Panc1 (cell line): Measurements from ENCODE around the gene AMPD1. TPM values are rescaled to one million over a fixed set of nuclear protein-coding genes. Genes with fewer than 3 reads are reported as not detected.

Experiments used
- ATAC-seq: fragments of 200-7000 bp; cut with Tn5 transposase; 2 replicates; pipeline ENCODE4 v1.9.1; 2020; ENCODE audit warnings: mild to moderate bottlenecking, moderate library complexity
- BruUV-seq: library from RNA; stranded (reverse); fragments of 400-500 nt; replicated peaks from 2 replicates; lab custom pipeline; 2021; lab: Mats Ljungman, UMichigan
- CTCF ChIA-PET: fragments of 300-600 bp; sonication (Branson Sonifier 250); formaldehyde crosslinking; loops from one replicate; lab custom pipeline; 2022; ENCODE audit warnings: antibody characterized with exemption; lab: Charles Lee
- POLR2A ChIA-PET: fragments of 300-600 bp; sonication (Branson Sonifier 250); formaldehyde crosslinking; loops from one replicate; lab custom pipeline; 2022; ENCODE audit warnings: antibody characterized with exemption; lab: Charles Lee
- DNase-seq: peaks from one replicate; pipeline ENCODE4 v3.0.0-alpha.2; 2010; ENCODE audit warnings: low read depth, low spot score
- H3K27ac ChIP-seq: 2 replicates; pipeline ENCODE4 v1.5.1; 2011; ENCODE audit warnings: mild to moderate bottlenecking, low read length, inconsistent platforms
- H3K27me3 ChIP-seq: fragments of 200-500 bp; sonication (Bioruptor generic); 2 replicates; pipeline ENCODE4 v1.6.0; 2014; ENCODE audit warnings: low read length, inconsistent platforms; ENCODE audit not compliant: control insufficient read depth, insufficient read depth
- H3K36me3 ChIP-seq: fragments of 200-500 bp; sonication (Bioruptor generic); 2 replicates; pipeline ENCODE4 v1.5.1; 2014; ENCODE audit warnings: inconsistent platforms, mild to moderate bottlenecking, low read length, moderate library complexity; ENCODE audit not compliant: control insufficient read depth, insufficient read depth
- H3K4me1 ChIP-seq: 2 replicates; pipeline ENCODE4 v1.5.1; 2011; ENCODE audit warnings: inconsistent platforms, mild to moderate bottlenecking, low read length, moderate library complexity; ENCODE audit not compliant: control insufficient read depth, insufficient read depth
- H3K4me3 ChIP-seq, 2 experiments: 2 replicates each; pipeline ENCODE4 v1.5.1; 2011 to 2012; ENCODE audit warnings: low read depth in 2 of 2, low read length in 2 of 2, mild to moderate bottlenecking in 2 of 2, inconsistent platforms in 1 of 2, moderate library complexity in 1 of 2
- H3K9me3 ChIP-seq: fragments of 200-500 bp; sonication (Bioruptor generic); 2 replicates; pipeline ENCODE4 v1.5.1; 2014; ENCODE audit warnings: low read depth, mild to moderate bottlenecking, inconsistent platforms, low read length, moderate library complexity; ENCODE audit not compliant: control insufficient read depth, insufficient read depth
- POLR2AphosphoS5 ChIP-seq: IDR thresholded peaks from 2 replicates; pipeline ENCODE4 v1.6.1; 2012; ENCODE audit warnings: mild to moderate bottlenecking, low read depth, low read length, moderate library complexity
- SIN3A ChIP-seq: IDR thresholded peaks from 2 replicates; pipeline ENCODE4 v1.6.1; 2012; ENCODE audit warnings: low read depth, mild to moderate bottlenecking, low read length, moderate library complexity, borderline replicate concordance; ENCODE audit not compliant: insufficient read depth
- TCF7L2 ChIP-seq: IDR thresholded peaks from 2 replicates; pipeline ENCODE4 v1.6.1; 2011; ENCODE audit warnings: mild to moderate bottlenecking, low read depth, low read length, inconsistent platforms
- in situ Hi-C: cut with HindIII; loops from 2 replicates; pipeline ENCODE4 v1.10.0; 2016; ENCODE audit warnings: low sequenced_read_pairs, low pct_unique_long_range_greater_than_20kb
- intact Hi-C: fragments of 100-400 bp; cut with micrococcal nuclease; formaldehyde crosslinking; loops from one replicate; pipeline ENCODE4 v1.10.0; 2022; ENCODE audit not compliant: unreplicated experiment
- total RNA-seq: library from RNA; stranded (reverse); gene quantifications from one replicate; pipeline ENCODE4 v1.2.1, GENCODE V29; 2021; ENCODE audit not compliant: unreplicated experiment
- TF ChIP-seq, protein P1 (sequence below): fragments of 450-650 bp; IDR thresholded peaks from 2 replicates; pipeline ENCODE4 v1.5.1; 2017; ENCODE audit warnings: mild to moderate bottlenecking
- TF ChIP-seq, protein P2 (sequence below), 2 experiments: IDR thresholded peaks; 2 replicates each; pipeline ENCODE4 v1.6.1; 2011 to 2012; ENCODE audit warnings: low read depth in 2 of 2, control low read depth in 1 of 2, low read length in 1 of 2, mild to moderate bottlenecking in 1 of 2, moderate library complexity in 1 of 2; ENCODE audit not compliant: insufficient read depth in 1 of 2

AMPD1 gene
- total RNA-seq, 1 experiment from 2014 or later: not detected

DNA sequence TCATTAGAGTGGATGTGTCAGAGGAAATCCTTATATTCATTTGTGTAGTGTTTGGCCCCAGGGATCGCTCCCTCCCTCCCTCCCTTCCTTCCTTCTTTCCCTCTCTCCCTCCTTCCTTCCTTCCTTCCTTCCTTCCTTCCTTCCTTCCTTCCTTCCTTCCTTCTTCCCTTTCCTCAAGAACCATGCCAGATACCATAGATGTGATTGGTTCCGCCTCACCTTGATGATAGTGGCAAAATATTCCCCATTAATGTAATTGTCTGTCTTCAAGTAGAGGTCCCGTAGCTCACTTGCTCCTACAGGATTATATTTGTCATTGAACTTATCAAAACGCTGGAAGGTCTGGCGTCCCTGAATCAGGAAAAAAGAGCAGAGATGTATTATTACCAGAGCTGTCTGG lies 17.7 kb downstream of the AMPD1 start:
- no TSS peak for BruUV-seq
- H3K36me3 ChIP-seq: no peaks in the 10 kb centered on the region
- H3K4me1 ChIP-seq: no peaks in the 10 kb centered on the region
- ChIA-PET CTCF (no interaction called here), POLR2A (no interaction called here)
- H3K27ac ChIP-seq: no peak overlapping the region
- no peaks in the 10 kb centered on the region for H3K9me3 ChIP-seq
- ATAC-seq (no peak), DNase-seq (no peak)
- H3K27me3 ChIP-seq: peaks cover 8% of the 10 kb centered on the region; the same call in 1 of the 2 replicates
- H3K4me3 ChIP-seq: no peak overlapping the region
- TF ChIP-seq, protein P1, sequence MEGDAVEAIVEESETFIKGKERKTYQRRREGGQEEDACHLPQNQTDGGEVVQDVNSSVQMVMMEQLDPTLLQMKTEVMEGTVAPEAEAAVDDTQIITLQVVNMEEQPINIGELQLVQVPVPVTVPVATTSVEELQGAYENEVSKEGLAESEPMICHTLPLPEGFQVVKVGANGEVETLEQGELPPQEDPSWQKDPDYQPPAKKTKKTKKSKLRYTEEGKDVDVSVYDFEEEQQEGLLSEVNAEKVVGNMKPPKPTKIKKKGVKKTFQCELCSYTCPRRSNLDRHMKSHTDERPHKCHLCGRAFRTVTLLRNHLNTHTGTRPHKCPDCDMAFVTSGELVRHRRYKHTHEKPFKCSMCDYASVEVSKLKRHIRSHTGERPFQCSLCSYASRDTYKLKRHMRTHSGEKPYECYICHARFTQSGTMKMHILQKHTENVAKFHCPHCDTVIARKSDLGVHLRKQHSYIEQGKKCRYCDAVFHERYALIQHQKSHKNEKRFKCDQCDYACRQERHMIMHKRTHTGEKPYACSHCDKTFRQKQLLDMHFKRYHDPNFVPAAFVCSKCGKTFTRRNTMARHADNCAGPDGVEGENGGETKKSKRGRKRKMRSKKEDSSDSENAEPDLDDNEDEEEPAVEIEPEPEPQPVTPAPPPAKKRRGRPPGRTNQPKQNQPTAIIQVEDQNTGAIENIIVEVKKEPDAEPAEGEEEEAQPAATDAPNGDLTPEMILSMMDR: no peak
- TF ChIP-seq SIN3A (no peak), TCF7L2 (no peak), POLR2AphosphoS5 (no peak)
- TF ChIP-seq, protein P2, sequence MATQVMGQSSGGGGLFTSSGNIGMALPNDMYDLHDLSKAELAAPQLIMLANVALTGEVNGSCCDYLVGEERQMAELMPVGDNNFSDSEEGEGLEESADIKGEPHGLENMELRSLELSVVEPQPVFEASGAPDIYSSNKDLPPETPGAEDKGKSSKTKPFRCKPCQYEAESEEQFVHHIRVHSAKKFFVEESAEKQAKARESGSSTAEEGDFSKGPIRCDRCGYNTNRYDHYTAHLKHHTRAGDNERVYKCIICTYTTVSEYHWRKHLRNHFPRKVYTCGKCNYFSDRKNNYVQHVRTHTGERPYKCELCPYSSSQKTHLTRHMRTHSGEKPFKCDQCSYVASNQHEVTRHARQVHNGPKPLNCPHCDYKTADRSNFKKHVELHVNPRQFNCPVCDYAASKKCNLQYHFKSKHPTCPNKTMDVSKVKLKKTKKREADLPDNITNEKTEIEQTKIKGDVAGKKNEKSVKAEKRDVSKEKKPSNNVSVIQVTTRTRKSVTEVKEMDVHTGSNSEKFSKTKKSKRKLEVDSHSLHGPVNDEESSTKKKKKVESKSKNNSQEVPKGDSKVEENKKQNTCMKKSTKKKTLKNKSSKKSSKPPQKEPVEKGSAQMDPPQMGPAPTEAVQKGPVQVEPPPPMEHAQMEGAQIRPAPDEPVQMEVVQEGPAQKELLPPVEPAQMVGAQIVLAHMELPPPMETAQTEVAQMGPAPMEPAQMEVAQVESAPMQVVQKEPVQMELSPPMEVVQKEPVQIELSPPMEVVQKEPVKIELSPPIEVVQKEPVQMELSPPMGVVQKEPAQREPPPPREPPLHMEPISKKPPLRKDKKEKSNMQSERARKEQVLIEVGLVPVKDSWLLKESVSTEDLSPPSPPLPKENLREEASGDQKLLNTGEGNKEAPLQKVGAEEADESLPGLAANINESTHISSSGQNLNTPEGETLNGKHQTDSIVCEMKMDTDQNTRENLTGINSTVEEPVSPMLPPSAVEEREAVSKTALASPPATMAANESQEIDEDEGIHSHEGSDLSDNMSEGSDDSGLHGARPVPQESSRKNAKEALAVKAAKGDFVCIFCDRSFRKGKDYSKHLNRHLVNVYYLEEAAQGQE (IDR thresholded peaks at IDR 0.05; ENCODE audit: insufficient read depth in 1 of 2, low read depth in 2 of 2, low read length in 1 of 2): no peak
- intact Hi-C loops (no loop called here), in situ Hi-C loops (no loop called here)

DNA sequence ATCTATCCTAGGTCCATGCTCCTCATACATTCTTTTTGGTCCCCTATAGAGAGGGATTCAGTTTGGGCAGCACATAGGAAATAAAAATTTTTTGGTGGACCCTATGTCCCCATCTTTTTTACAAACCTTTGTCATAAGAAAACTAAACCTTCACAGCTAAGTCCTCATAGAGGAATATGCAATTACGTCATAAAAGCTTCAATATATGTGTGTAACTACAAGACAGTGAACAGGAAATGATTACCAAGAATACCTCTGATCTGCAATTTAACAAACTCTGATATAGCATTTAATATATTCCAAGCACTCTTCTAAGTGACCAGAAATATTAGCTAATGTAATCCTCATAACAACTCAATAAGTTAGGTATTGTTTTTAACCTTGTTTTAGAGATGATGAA lies 19.2 kb downstream of the AMPD1 start:
- in situ Hi-C loops (no loop called here), intact Hi-C loops (no loop called here)
- ChIA-PET CTCF (no interaction called here), POLR2A (no interaction called here)
- no TSS peak for BruUV-seq
- H3K4me1 ChIP-seq: no peaks in the 10 kb centered on the region
- TF ChIP-seq, protein P2 (IDR thresholded peaks at IDR 0.05; ENCODE audit: insufficient read depth in 1 of 2, low read depth in 2 of 2, low read length in 1 of 2): no peak
- TF ChIP-seq TCF7L2 (no peak), SIN3A (no peak), POLR2AphosphoS5 (no peak)
- TF ChIP-seq, protein P1: no peak
- no peak overlapping the region for H3K4me3 ChIP-seq
- DNase-seq (no peak), ATAC-seq (no peak)
- H3K27ac ChIP-seq: no peak overlapping the region
- peaks cover 10% of the 10 kb centered on the region; the same call in 1 of the 2 replicates for H3K27me3 ChIP-seq
- no peaks in the 10 kb centered on the region for H3K36me3 ChIP-seq
- no peaks in the 10 kb centered on the region for H3K9me3 ChIP-seq
